Transverse colon (tissue), 4 donors: Measurements from ENCODE around the gene ZBTB16. TPM values are rescaled to one million over a fixed set of nuclear protein-coding genes. Genes with fewer than 3 reads are reported as not detected.

Source experiments
- DNase-seq: peaks from one replicate; pipeline ENCODE4 v3.0.0-alpha.2; 2019
- H3K27ac ChIP-seq, 4 donors: fragments of 200-600 bp; sonication (generic); 2 replicates each; pipeline ENCODE4 v1.5.1; 2016 to 2018; ENCODE audit warnings: inconsistent platforms in 4 of 4
- H3K27me3 ChIP-seq: fragments of 200-600 bp; sonication (generic); 2 replicates; pipeline ENCODE4 v1.5.1; 2017; ENCODE audit warnings: inconsistent platforms
- H3K36me3 ChIP-seq, 4 donors: fragments of 200-600 bp; sonication (generic); 2 replicates each; pipeline ENCODE4 v1.5.1; 2017 to 2019; ENCODE audit warnings: inconsistent platforms in 4 of 4
- H3K4me1 ChIP-seq, 4 donors: fragments of 200-600 bp; sonication (generic); 2 replicates each; pipeline ENCODE4 v1.5.1; 2017 to 2020; ENCODE audit warnings: inconsistent platforms in 4 of 4
- H3K4me3 ChIP-seq, 4 donors: fragments of 200-600 bp; sonication (generic); 1 replicate in 1 of 4; 2 replicates in 3 of 4; pipeline versions ENCODE4 v1.5.1 to v1.6.1; 2017 to 2019; ENCODE audit warnings: inconsistent platforms in 4 of 4
- H3K9me3 ChIP-seq, 2 donors: fragments of 200-600 bp; sonication (generic); 2 replicates each; pipeline ENCODE4 v1.5.1; 2017 to 2019; ENCODE audit warnings: inconsistent platforms in 2 of 2
- CTCF ChIP-seq, 5 experiments: fragments of 200-600 bp in 3 of 5; fragments of 450-650 bp in 2 of 5; sonication (generic) in 3 of 5; IDR thresholded peaks; 1 replicate in 2 of 5; 2 replicates in 3 of 5; pipeline ENCODE4 v1.5.1; 2016 to 2017; ENCODE audit warnings: antibody characterized with exemption in 5 of 5, inconsistent platforms in 3 of 5, mild to moderate bottlenecking in 2 of 5, moderate library complexity in 1 of 5
- EP300 ChIP-seq: sonication (generic); formaldehyde crosslinking; IDR thresholded peaks from one replicate; pipeline ENCODE4 v1.6.1; 2017; ENCODE audit warnings: antibody characterized with exemption, low read depth
- POLR2A ChIP-seq: fragments of 450-650 bp; IDR thresholded peaks from one replicate; pipeline ENCODE4 v1.6.1; 2016; ENCODE audit warnings: antibody characterized with exemption, mild to moderate bottlenecking, moderate library complexity
- POLR2AphosphoS5 ChIP-seq, 3 donors: sonication (generic); formaldehyde crosslinking; IDR thresholded peaks; one replicate each; pipeline ENCODE4 v1.6.1; 2016; ENCODE audit warnings: antibody characterized with exemption in 3 of 3
- WGBS, 2 donors: methylation state at CpG; one replicate each; pipeline ENCODE4 v1.1.5; 2018; ENCODE audit warnings: low coverage in 1 of 2; 5-methylcytosine and 5-hydroxymethylcytosine counted together
- in situ Hi-C, 4 donors: fragments of 200-750 bp; cut with MboI; loops; one replicate each; pipeline versions ENCODE4 v1.15.0 to v1.15.1; 2017; ENCODE audit warnings: low sequenced_read_pairs in 3 of 4, low pct_ligation_motif_present in 1 of 4, low pct_unique_long_range_greater_than_20kb in 1 of 4
- intact Hi-C: fragments of 100-400 bp; cut with DNase I; formaldehyde crosslinking; loops from one replicate; pipeline ENCODE4 v1.15.1; 2023; ENCODE audit warnings: low total_unique reads
- total RNA-seq, 4 donors: library from RNA; depleted of rRNA; stranded (reverse); fragments of >200 nt; gene quantifications; one replicate each; pipeline ENCODE4 v1.1.0, GENCODE V29; 2016

The ZBTB16 gene
- total RNA-seq, 4 donors from 2014 or later, result 108 to 271 (median 155) TPM

- no peak overlapping the region for H3K4me3 ChIP-seq
- intact Hi-C loops (loop anchor here (2.0 to 5.0 kb wide), 2 partner anchors 14 to 33 kb away; no protein-coding TSS in a partner anchor), in situ Hi-C loops (no loop called here)
- H3K27ac ChIP-seq, result peak overlapping the region; percentile 94 to 96 (median 96)
- no peaks in the 10 kb centered on the region for H3K9me3 ChIP-seq
- no peak for DNase-seq
- no peak for TF ChIP-seq CTCF (IDR thresholded peaks at IDR 0.05)
- TF ChIP-seq POLR2A, result no peak
- TF ChIP-seq POLR2AphosphoS5 (IDR thresholded peaks at IDR 0.05), result no peak
- no peak for TF ChIP-seq EP300
- peaks cover 87 to 95% (median 93%) of the 10 kb centered on the region in 4 donors for H3K4me1 ChIP-seq
- 92 to 95% methylated on average over 9 of the region's 9 CpGs for WGBS, 2 donors
- no peaks in the 10 kb centered on the region for H3K27me3 ChIP-seq
- no peaks in the 10 kb centered on the region for H3K36me3 ChIP-seq
Measured at GRCh38 chr11:114164546-114164945, 105.0 kb downstream of the ZBTB16 start.

GRCh38 chr11:114165326-114166230 is 106.1 kb downstream of the ZBTB16 start:
- Histone ChIP-seq H3K27me3 (no peaks in the 10 kb centered on the region), H3K4me3 (no peak overlapping the region), H3K4me1 (peaks cover 90 to 98% (median 95%) of the 10 kb centered on the region in 4 donors), H3K27ac (peak overlapping the region; percentile 94 to 96 (median 96)), H3K9me3 (no peaks in the 10 kb centered on the region), H3K36me3 (no peaks in the 10 kb centered on the region)
- WGBS, 2 donors, result 69% methylated on average over 7 of the region's 7 CpGs; no CpG with 5 or more reads in 1 of the 2 donors
- peak; percentile 51 for DNase-seq
- intact Hi-C loops (loop anchor here (2.0 kb wide), 1 partner anchor 13 kb away; no protein-coding TSS in a partner anchor), in situ Hi-C loops (no loop called here)
- TF ChIP-seq POLR2AphosphoS5 (IDR thresholded peaks at IDR 0.05) (peak in 2 of 3 donors; percentile 52 to 63), EP300 (no peak)

GRCh38 chr11:114166362-114166761 is 106.9 kb downstream of the ZBTB16 start:
- DNase-seq, result no peak
- Histone ChIP-seq H3K27me3 (no peaks in the 10 kb centered on the region), H3K27ac (peak overlapping the region; percentile 94 to 96 (median 96)), H3K4me1 (peaks cover 90 to 98% (median 95%) of the 10 kb centered on the region in 4 donors), H3K36me3 (no peaks in the 10 kb centered on the region), H3K4me3 (no peak overlapping the region), H3K9me3 (no peaks in the 10 kb centered on the region)
- WGBS, 2 donors, result 86 to 88% methylated on average over 3 to 4 of the region's 4 CpGs
- in situ Hi-C loops, result no loop called here
- TF ChIP-seq POLR2A, result no peak
- no peak for TF ChIP-seq CTCF (IDR thresholded peaks at IDR 0.05)
- TF ChIP-seq EP300, result no peak
- TF ChIP-seq POLR2AphosphoS5 (IDR thresholded peaks at IDR 0.05), result no peak
- intact Hi-C loops, result no loop called here

GRCh38 chr11:114166897-114167323 is 107.4 kb downstream of the ZBTB16 start:
- no peak for DNase-seq
- Histone ChIP-seq H3K4me1 (peaks cover 90 to 98% (median 95%) of the 10 kb centered on the region in 4 donors), H3K4me3 (no peak overlapping the region), H3K9me3 (no peaks in the 10 kb centered on the region), H3K27ac (peak overlapping the region; percentile 94 to 96 (median 96)), H3K27me3 (no peaks in the 10 kb centered on the region), H3K36me3 (no peaks in the 10 kb centered on the region)
- in situ Hi-C loops, result no loop called here
- TF ChIP-seq CTCF (IDR thresholded peaks at IDR 0.05) (no peak), POLR2A (no peak), POLR2AphosphoS5 (IDR thresholded peaks at IDR 0.05) (peak in 2 of 3 donors; percentile 37 to 57)
- WGBS, 2 donors, result 9 to 17% methylated on average over 3 of the region's 3 CpGs
- intact Hi-C loops, result no loop called here
